Measurements from ENCODE around the gene APLP2. TPM values are rescaled to one million over a fixed set of nuclear protein-coding genes. Genes with fewer than 3 reads are reported as not detected.
A peak's percentile ranks its signal among the peaks of the same experiment; 100 is the strongest.

Gene APLP2
- total and polyA plus RNA-seq, 2 of the 13 experiments (the other 11 are each of a cell fraction or from before 2014, with no cell fraction given): 315 to 594 TPM

DNA sequence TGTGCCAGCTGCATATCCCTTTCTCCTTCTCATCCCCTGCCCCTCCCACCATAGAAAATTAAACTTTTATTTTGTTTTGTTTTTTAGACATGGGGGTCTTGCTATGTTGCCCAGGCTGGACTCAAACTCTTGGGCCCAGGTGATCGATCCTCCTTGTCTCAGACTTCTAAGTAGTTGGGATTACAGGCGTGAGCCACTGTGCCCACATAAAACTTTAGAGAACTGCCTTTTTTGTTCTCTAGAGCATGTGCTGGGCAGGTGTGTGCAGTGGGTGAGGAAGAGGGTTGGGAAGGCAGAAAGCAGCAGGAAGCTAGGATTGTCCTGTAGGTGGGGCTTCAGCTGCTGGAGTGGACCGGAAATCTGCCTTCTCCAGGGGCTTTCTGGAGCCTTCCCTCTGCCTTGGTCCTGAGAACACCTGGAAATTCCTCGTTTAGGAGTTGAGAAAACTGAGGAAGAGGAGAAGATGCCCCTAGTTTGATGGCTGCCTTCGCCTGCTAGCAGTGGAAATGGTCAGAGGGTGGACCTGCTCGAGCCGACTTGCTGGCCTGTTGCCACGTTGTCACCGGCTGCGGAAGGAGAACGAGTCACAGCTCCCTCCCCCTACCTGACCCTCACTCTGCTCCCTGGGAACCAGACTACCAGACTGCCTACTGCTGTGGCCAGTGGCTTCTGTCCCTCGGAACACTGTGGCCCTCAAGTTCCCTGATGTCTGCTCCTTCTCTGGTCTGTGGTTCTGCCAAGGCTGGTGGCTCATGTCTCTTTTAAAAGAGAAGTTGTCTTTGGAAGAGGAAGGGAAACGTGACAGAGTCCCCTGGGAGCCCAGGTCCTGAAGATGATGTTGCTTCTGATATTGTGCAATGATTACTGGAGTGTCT, 93.9 kb downstream of the APLP2 start (continued):
- TF ChIP-seq ZNF558 (CRISPR knock-in tag; IDR thresholded peaks at IDR 0.05; ENCODE audit: borderline replicate concordance) (no peak), JUN (CRISPR knock-in tag; IDR thresholded peaks at IDR 0.05) (no peak), SAFB2 (CRISPR knock-in tag; IDR thresholded peaks at IDR 0.05; ENCODE audit: borderline replicate concordance, low read depth) (no peak), HDAC1 (CRISPR knock-in tag; IDR thresholded peaks at IDR 0.05) (no peak), ZNF790 (CRISPR knock-in tag; IDR thresholded peaks at IDR 0.05; ENCODE audit: borderline replicate concordance) (0 out of 2 replicates have a peak, but pooled peaks have one; percentile 7), SETDB1 (CRISPR knock-in tag; IDR thresholded peaks at IDR 0.05; ENCODE audit: borderline replicate concordance) (0 out of 2 replicates have a peak, but pooled peaks have one; percentile 26), ZNF24 (IDR thresholded peaks at IDR 0.05) (no peak), MED1 (CRISPR knock-in tag; IDR thresholded peaks at IDR 0.05) (peak; percentile 58), ZNF160 (CRISPR knock-in tag; IDR thresholded peaks at IDR 0.05) (no peak; the same call in 1 of the 2 replicates), MLLT10 (CRISPR knock-in tag; IDR thresholded peaks at IDR 0.05) (no peak), PHF20 (CRISPR knock-in tag; IDR thresholded peaks at IDR 0.05) (peak; percentile 58), HIVEP1 (CRISPR knock-in tag; IDR thresholded peaks at IDR 0.05) (peak; percentile 24; the same call in 1 of the 2 replicates), MIXL1 (CRISPR knock-in tag; IDR thresholded peaks at IDR 0.05) (no peak), AHR (CRISPR knock-in tag; IDR thresholded peaks at IDR 0.05) (no peak), RARG (CRISPR knock-in tag; IDR thresholded peaks at IDR 0.05; ENCODE audit: low read depth) (no peak), ZNF737 (CRISPR knock-in tag; IDR thresholded peaks at IDR 0.05; ENCODE audit: borderline replicate concordance) (no peak), SMC3 (IDR thresholded peaks at IDR 0.05; ENCODE audit: low read length) (peak; percentile 31; the same call in 1 of the 2 replicates), ZFP82 (CRISPR knock-in tag; IDR thresholded peaks at IDR 0.05; ENCODE audit: borderline replicate concordance) (no peak), ZNF788 (CRISPR knock-in tag; IDR thresholded peaks at IDR 0.05; ENCODE audit: borderline replicate concordance) (no peak; the same call in 1 of the 2 replicates), SMARCC2 (IDR thresholded peaks at IDR 0.05) (no peak)
- TF ChIP-seq, protein P1, sequence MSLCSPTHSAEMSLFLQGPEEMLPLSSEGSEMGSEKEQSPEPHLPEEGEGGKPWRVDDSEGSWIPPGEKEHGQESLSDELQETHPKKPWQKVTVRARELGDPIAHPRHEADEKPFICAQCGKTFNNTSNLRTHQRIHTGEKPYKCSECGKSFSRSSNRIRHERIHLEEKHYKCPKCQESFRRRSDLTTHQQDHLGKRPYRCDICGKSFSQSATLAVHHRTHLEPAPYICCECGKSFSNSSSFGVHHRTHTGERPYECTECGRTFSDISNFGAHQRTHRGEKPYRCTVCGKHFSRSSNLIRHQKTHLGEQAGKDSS (CRISPR knock-in tag; IDR thresholded peaks at IDR 0.05; ENCODE audit: borderline replicate concordance, low read depth): no peak
- TF ChIP-seq, protein P2, sequence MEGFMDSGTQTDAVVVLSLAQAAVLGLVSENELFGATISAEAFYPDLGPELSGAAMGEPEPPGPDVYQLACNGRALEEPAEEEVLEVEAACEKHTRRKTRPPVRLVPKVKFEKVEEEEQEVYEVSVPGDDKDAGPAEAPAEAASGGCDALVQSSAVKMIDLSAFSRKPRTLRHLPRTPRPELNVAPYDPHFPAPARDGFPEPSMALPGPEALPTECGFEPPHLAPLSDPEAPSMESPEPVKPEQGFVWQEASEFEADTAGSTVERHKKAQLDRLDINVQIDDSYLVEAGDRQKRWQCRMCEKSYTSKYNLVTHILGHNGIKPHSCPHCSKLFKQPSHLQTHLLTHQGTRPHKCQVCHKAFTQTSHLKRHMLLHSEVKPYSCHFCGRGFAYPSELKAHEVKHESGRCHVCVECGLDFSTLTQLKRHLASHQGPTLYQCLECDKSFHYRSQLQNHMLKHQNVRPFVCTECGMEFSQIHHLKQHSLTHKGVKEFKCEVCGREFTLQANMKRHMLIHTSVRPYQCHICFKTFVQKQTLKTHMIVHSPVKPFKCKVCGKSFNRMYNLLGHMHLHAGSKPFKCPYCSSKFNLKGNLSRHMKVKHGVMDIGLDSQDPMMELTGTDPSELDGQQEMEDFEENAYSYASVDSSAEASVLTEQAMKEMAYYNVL (CRISPR knock-in tag; IDR thresholded peaks at IDR 0.05; ENCODE audit: borderline replicate concordance): 0 out of 2 replicates have a peak, but pooled peaks have one; percentile 27
- TF ChIP-seq, protein P3, sequence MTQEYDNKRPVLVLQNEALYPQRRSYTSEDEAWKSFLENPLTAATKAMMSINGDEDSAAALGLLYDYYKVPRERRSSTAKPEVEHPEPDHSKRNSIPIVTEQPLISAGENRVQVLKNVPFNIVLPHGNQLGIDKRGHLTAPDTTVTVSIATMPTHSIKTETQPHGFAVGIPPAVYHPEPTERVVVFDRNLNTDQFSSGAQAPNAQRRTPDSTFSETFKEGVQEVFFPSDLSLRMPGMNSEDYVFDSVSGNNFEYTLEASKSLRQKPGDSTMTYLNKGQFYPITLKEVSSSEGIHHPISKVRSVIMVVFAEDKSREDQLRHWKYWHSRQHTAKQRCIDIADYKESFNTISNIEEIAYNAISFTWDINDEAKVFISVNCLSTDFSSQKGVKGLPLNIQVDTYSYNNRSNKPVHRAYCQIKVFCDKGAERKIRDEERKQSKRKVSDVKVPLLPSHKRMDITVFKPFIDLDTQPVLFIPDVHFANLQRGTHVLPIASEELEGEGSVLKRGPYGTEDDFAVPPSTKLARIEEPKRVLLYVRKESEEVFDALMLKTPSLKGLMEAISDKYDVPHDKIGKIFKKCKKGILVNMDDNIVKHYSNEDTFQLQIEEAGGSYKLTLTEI (CRISPR knock-in tag; conservative IDR thresholded peaks at IDR 0.05): no peak
- TF ChIP-seq, protein P4, sequence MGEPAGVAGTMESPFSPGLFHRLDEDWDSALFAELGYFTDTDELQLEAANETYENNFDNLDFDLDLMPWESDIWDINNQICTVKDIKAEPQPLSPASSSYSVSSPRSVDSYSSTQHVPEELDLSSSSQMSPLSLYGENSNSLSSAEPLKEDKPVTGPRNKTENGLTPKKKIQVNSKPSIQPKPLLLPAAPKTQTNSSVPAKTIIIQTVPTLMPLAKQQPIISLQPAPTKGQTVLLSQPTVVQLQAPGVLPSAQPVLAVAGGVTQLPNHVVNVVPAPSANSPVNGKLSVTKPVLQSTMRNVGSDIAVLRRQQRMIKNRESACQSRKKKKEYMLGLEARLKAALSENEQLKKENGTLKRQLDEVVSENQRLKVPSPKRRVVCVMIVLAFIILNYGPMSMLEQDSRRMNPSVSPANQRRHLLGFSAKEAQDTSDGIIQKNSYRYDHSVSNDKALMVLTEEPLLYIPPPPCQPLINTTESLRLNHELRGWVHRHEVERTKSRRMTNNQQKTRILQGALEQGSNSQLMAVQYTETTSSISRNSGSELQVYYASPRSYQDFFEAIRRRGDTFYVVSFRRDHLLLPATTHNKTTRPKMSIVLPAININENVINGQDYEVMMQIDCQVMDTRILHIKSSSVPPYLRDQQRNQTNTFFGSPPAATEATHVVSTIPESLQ (CRISPR knock-in tag; conservative IDR thresholded peaks at IDR 0.05): no peak

Data from HepG2 (cell line).